ENCODE results near the gene ELF4. TPM values are rescaled to one million over a fixed set of nuclear protein-coding genes. Genes with fewer than 3 reads are reported as not detected.

ELF4 gene
- total and polyA plus RNA-seq, 9 of the 15 experiments (the other 6 are each of a cell fraction or from before 2014, with no cell fraction given), result 5.9 to 55.8 (median 25.2) TPM

GRCh38 chrX:130060122-130061069 lies 49.9 kb downstream of the ELF4 start (continued):
- TF ChIP-seq, protein P1, sequence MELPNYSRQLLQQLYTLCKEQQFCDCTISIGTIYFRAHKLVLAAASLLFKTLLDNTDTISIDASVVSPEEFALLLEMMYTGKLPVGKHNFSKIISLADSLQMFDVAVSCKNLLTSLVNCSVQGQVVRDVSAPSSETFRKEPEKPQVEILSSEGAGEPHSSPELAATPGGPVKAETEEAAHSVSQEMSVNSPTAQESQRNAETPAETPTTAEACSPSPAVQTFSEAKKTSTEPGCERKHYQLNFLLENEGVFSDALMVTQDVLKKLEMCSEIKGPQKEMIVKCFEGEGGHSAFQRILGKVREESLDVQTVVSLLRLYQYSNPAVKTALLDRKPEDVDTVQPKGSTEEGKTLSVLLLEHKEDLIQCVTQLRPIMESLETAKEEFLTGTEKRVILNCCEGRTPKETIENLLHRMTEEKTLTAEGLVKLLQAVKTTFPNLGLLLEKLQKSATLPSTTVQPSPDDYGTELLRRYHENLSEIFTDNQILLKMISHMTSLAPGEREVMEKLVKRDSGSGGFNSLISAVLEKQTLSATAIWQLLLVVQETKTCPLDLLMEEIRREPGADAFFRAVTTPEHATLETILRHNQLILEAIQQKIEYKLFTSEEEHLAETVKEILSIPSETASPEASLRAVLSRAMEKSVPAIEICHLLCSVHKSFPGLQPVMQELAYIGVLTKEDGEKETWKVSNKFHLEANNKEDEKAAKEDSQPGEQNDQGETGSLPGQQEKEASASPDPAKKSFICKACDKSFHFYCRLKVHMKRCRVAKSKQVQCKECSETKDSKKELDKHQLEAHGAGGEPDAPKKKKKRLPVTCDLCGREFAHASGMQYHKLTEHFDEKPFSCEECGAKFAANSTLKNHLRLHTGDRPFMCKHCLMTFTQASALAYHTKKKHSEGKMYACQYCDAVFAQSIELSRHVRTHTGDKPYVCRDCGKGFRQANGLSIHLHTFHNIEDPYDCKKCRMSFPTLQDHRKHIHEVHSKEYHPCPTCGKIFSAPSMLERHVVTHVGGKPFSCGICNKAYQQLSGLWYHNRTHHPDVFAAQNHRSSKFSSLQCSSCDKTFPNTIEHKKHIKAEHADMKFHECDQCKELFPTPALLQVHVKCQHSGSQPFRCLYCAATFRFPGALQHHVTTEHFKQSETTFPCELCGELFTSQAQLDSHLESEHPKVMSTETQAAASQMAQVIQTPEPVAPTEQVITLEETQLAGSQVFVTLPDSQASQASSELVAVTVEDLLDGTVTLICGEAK (IDR thresholded peaks at IDR 0.05), result no peak
- TF ChIP-seq, protein P1 (CRISPR knock-in tag; IDR thresholded peaks at IDR 0.05), result no peak
- TF ChIP-seq SIN3B (IDR thresholded peaks at IDR 0.05; ENCODE audit: low read depth) (no peak), SAP30 (IDR thresholded peaks at IDR 0.05; ENCODE audit: borderline replicate concordance, insufficient read depth, low read depth, low read length, poor library complexity, severe bottlenecking) (peak; percentile 37), STAT5B (CRISPR knock-in tag; IDR thresholded peaks at IDR 0.05) (no peak), CBX1 (IDR thresholded peaks at IDR 0.05; ENCODE audit: low read depth) (no peak), CBFA2T2 (conservative IDR thresholded peaks at IDR 0.05) (no peak), ZNF316 (IDR thresholded peaks at IDR 0.05) (no peak), E2F1 (CRISPR knock-in tag; IDR thresholded peaks at IDR 0.05) (peak; percentile 69; the same call in 1 of the 2 replicates), NEUROD1 (IDR thresholded peaks at IDR 0.05; ENCODE audit: borderline replicate concordance, low read depth, low read length, partially characterized antibody) (no peak), ZNF263 (CRISPR knock-in tag; IDR thresholded peaks at IDR 0.05; ENCODE audit: borderline replicate concordance) (0 out of 2 replicates have a peak, but pooled peaks have one; percentile 45), MYC (IDR thresholded peaks at IDR 0.05; ENCODE audit: low read depth, low read length) (peak; percentile 58), MYC (CRISPR knock-in tag; IDR thresholded peaks at IDR 0.05; ENCODE audit: borderline replicate concordance, low read depth) (no peak), NR1H2 (CRISPR knock-in tag; IDR thresholded peaks at IDR 0.05) (no peak)
- TF ChIP-seq, protein P2, sequence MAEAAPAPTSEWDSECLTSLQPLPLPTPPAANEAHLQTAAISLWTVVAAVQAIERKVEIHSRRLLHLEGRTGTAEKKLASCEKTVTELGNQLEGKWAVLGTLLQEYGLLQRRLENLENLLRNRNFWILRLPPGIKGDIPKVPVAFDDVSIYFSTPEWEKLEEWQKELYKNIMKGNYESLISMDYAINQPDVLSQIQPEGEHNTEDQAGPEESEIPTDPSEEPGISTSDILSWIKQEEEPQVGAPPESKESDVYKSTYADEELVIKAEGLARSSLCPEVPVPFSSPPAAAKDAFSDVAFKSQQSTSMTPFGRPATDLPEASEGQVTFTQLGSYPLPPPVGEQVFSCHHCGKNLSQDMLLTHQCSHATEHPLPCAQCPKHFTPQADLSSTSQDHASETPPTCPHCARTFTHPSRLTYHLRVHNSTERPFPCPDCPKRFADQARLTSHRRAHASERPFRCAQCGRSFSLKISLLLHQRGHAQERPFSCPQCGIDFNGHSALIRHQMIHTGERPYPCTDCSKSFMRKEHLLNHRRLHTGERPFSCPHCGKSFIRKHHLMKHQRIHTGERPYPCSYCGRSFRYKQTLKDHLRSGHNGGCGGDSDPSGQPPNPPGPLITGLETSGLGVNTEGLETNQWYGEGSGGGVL (CRISPR knock-in tag; IDR thresholded peaks at IDR 0.05), result no peak

Data from K562 (cell line).